NAMALWA (cell line): ENCODE data around the gene DCLK3.

Experiments
- DNase-seq: peaks from one replicate; pipeline ENCODE4 v3.0.0-alpha.2; 2015; ENCODE audit warnings: low spot score

Gene DCLK3

GRCh38 chr3:36764704-36765038 lies 318 bp upstream of the DCLK3 start:
- DNase-seq, result no peak

- DNase-seq, result no peak
Measured at GRCh38 chr3:36762918-36763849, 1.2 kb downstream of the DCLK3 start.

DNA sequence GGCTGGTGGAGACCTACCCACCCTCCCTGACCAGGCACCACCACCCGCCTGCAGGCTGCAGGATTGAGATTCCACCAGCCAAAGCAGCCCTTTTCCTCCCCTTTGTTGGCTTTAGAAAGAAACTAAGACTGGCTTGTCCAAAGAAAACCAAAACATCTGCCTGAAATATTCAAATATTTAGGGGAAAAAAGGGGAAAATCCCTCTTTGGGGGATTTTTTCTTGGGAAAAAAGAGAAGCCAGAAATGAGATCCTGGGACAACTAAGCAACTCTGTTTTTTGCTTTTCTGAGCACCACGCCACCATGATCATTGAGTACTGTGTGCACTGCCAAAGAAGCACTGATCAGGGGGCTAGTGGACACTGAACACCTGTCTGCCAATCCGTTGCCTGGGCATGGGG lies 2.6 kb downstream of the DCLK3 start:
- no peak for DNase-seq

- no peak for DNase-seq
Measured at GRCh38 chr3:36756269-36756668, 8.1 kb downstream of the DCLK3 start.

DNA sequence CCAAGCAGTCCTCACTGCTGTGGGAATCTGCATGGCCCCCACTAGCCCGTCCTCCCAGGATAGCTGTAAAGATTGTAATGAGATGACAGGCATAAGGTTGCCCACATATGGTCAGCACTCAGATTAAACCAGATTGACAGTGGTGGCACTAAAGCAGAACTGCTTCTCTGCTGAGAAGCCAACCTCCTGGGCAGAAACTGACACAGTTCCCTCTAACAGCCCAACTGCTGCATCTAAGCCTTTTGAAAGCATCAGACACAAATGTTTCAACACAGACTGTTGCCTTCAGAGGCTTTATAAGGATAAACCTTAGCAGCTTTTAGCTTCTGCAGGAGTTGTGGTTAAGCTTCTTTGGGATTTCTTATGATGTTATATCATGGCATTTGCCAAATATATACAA lies 13.0 kb downstream of the DCLK3 start:
- DNase-seq, result no peak

GRCh38 chr3:36750737-36751136 lies 13.6 kb downstream of the DCLK3 start:
- DNase-seq, result no peak

GRCh38 chr3:36744763-36745162 lies 19.6 kb downstream of the DCLK3 start:
- DNase-seq, result no peak

DNA sequence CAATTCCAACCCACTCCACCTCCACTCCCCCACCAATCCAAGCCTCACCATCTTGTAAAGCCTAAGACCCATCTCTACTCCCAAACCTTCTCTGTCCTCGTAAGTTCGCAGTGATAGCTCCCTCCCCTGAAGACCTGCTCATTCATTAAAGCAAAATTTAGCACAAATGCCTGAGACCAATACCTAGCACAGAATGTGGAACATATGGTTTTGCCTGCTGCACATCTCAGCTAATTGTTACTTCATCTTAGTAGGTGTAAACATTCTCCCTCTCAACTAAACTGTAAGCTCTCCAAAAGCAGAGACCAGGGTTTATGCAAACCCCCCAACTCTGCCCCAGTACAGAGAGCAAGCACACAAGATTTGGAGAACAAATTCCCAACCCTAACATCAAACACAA lies 20.5 kb downstream of the DCLK3 start:
- no peak for DNase-seq

DNA sequence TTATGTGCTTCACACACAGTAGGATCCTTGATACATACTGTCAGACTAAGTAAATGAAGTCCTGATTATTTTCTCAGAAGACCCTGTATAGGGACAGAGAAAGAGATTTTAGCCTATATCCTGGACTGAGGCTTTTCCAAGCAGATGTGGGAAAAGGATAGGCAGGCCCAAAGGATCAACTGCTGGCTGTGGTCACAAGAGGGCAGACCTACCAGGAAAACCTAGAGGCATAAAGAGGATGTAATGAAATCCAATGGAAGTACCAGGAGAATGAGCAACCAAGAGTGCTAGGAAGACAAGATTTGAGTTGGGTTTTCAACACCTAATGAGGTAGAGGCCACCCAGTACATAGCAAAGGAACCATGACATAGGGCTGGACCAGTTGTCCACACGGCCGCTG lies 23.1 kb downstream of the DCLK3 start:
- DNase-seq, result no peak

- DNase-seq, result no peak
Measured at GRCh38 chr3:36740787-36741186, 23.6 kb downstream of the DCLK3 start.

DNA sequence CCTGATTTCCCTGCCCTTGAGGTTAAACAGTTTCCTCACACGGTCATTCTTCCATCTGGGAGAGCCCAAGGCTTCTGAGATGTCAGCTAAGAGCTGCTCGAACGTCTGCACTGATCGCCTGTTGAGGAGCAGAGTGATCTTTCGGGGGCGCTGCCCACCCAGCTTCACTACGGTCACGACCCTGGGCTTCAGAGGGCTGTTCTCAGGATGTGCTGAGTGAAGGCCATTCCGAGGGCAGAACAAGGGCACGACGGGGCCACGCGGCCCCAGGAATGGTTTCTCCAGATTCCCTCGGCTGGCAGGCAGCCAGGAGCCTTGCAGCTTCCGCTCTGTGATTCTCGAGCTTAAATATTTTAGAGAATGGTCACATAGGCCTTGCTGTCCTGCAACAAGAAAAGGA lies 25.7 kb downstream of the DCLK3 start:
- no peak for DNase-seq

- no peak for DNase-seq
Measured at GRCh38 chr3:36736301-36736700, 28.1 kb downstream of the DCLK3 start.

- no peak for DNase-seq
Measured at GRCh38 chr3:36734742-36735141, 29.6 kb downstream of the DCLK3 start.

GRCh38 chr3:36733723-36734122 lies 30.6 kb downstream of the DCLK3 start:
- DNase-seq, result no peak

DNA sequence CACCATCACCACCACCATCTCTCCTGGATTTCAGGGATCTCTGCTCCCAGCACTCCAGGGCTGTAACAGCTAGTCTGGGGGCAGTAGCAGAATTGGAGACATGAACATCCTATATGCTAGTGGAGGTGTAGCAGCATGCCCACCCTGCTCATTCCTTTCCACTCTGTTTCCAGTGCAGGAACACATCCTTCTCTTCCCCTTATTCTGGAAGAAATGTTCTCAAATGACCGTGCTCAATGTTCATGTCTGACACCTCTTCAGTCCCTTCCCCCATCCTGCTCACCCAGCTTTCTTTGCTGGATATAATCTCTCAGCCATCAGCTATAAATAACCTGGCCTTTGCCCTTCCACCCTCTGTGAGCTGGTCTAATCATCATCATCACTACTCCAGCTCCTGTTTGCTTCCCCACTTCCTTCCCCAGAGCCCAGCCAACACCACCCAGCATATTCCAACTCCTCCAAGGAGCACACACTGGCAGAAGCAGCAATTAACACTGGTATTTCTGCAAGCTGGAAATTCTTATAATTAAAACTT lies 31.1 kb downstream of the DCLK3 start:
- no peak for DNase-seq

GRCh38 chr3:36730966-36731365 lies 33.4 kb downstream of the DCLK3 start:
- DNase-seq, result no peak

- peak; percentile 70 for DNase-seq
Measured at GRCh38 chr3:36729204-36730056, 34.9 kb downstream of the DCLK3 start.

- no peak for DNase-seq
Measured at GRCh38 chr3:36714343-36715086, 49.8 kb downstream of the DCLK3 start.

GRCh38 chr3:36713904-36714303 lies 50.4 kb downstream of the DCLK3 start:
- DNase-seq, result no peak

- no peak for DNase-seq
Measured at GRCh38 chr3:36710606-36711005, 53.7 kb downstream of the DCLK3 start.

GRCh38 chr3:36709826-36710365 lies 54.5 kb downstream of the DCLK3 start:
- no peak for DNase-seq

DNA sequence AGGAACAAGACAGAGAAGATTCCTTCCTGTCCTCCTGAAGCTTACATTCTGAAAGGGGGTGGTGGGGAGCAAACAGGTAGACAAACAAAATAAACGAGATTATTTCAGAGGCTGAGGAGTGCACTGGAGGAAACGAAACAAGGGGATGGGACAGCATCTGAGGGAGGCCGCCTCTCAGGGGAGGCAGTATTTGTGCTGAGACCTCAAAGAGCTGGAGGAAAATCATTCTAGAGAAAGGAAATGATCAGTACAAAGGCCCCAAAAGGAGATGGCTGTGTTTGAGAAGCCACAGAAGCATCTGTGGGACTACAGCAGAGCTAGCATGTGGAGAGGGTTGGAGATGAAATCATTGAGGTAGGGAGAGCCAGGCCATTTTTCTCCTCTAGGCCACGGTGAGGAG lies 55.1 kb downstream of the DCLK3 start:
- DNase-seq, result no peak
